Activated naive CD8-positive, alpha-beta T cell treated with anti-CD3 and anti-CD28 coated beads, Interleukin-2, amount 50 U/mL, for 24 hours (primary cell): ENCODE measurements around the gene NFKBIZ.

Source experiments
- ATAC-seq: fragments of 150-1000 bp; cut with Tn5 transposase; one replicate; pipeline ENCODE4 v1.10.0; 2021
- DNase-seq: peaks from one replicate; pipeline ENCODE4 v3.0.0; 2021
- H3K27ac Mint-ChIP-seq: one replicate; pipeline ENCODE4 v1.8.0; 2021; ENCODE audit warnings: mild to moderate bottlenecking, mixed read lengths
- H3K27me3 Mint-ChIP-seq: one replicate; pipeline ENCODE4 v1.8.0; 2021; ENCODE audit warnings: mixed read lengths
- H3K36me3 Mint-ChIP-seq: one replicate; pipeline ENCODE4 v1.8.0; 2021; ENCODE audit warnings: low read depth, mixed read lengths
- H3K4me1 Mint-ChIP-seq: one replicate; pipeline ENCODE4 v1.8.0; 2021; ENCODE audit warnings: mixed read lengths
- H3K4me3 Mint-ChIP-seq: one replicate; pipeline ENCODE4 v1.8.0; 2021; ENCODE audit warnings: mild to moderate bottlenecking, moderate library complexity, mixed read lengths
- H3K9me3 Mint-ChIP-seq: one replicate; pipeline ENCODE4 v1.8.0; 2021; ENCODE audit warnings: mixed read lengths

Gene NFKBIZ

DNA sequence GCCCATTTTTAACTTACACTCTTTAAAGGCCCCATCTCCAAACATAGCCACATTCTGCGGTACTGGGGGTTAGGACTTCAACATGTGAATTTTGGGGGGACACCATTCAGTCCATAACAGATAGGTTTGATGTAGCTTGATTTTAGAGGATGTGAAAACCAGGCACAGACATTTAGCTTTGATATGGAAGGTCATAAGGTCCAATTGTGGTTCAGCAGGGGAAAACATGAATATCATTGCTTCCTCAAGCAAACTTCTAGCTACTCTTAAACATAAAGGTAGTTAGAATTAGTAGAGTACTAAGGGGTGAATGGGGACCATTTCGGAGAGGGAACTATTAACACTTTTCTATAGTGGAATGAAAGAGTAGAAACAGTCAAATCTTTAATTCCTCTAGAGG is 13.6 kb upstream of the NFKBIZ start:
- peaks cover 63% of the 10 kb centered on the region for H3K36me3 Mint-ChIP-seq
- ATAC-seq (no peak), DNase-seq (no peak)
- no peak overlapping the region for H3K4me3 Mint-ChIP-seq
- peaks cover 76% of the 10 kb centered on the region for H3K4me1 Mint-ChIP-seq
- no peaks in the 10 kb centered on the region for H3K9me3 Mint-ChIP-seq
- H3K27ac Mint-ChIP-seq, result peak overlapping the region; percentile 41
- no peaks in the 10 kb centered on the region for H3K27me3 Mint-ChIP-seq

DNA sequence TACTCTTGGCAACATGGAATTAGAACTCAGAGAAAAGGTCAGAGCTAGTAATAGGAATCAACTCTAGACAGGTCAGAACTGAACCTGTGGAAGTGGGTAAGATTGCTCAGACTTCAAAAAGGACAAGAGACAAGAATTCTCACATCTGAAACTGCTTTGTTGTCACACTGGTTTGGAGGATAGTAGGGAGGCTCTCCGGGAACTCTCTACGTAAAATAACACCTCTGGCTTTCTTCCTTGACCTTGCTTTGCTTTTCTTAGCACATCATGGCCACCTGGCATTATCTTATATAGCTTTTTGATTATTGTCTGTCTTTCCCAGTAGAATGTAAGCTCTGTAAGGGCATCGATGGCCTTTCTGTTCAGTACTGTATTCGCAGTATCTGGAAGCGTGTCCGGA is 13.2 kb upstream of the NFKBIZ start:
- H3K4me1 Mint-ChIP-seq, result peaks cover 71% of the 10 kb centered on the region
- no peaks in the 10 kb centered on the region for H3K9me3 Mint-ChIP-seq
- H3K27ac Mint-ChIP-seq, result no peak overlapping the region
- no peaks in the 10 kb centered on the region for H3K27me3 Mint-ChIP-seq
- H3K36me3 Mint-ChIP-seq, result peaks cover 64% of the 10 kb centered on the region
- no peak for ATAC-seq
- no peak overlapping the region for H3K4me3 Mint-ChIP-seq
- DNase-seq, result no peak

DNA sequence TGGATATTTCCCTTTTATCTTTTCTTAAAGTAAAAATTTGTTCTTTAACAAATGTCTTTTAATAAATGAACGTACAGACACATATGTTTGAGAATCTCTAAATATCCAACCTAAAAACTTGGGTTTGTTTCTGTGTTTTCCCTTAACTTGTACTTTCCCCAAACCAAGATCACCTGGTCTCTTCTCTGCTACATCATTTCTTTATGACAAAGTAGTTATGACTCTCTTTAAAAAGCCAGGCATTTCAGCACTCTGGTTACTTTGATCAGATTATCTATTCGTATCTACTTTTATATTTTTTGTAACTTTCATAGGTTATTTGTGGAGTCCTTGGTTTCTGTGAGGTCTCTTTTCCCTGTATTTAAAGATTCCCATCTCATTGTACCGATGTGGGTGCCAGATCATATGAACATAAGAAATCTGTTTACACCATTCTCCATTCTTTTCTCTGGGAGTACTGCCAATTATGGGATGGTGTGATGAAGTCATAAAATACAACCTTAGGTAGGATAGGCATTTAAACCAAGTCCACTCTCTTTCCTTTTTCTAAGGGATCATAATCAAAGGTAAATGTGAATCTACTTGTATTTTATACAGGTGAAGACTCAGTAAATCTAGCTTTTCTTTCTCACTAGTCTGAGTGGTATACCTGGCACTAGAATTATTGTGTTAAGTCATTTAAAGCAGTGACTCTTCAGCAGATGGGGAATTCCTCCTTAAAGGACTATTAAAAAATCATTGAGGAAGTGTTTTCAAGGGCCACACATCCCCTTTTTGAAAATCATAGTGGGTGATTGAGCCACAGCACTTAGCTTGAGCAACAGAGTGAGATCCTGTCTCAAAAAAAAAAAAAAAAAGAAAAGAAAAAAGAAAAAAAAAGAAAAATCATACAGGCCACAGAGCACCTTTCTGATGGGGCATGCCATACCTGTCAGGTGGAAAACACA is 12.4 kb upstream of the NFKBIZ start:
- no peaks in the 10 kb centered on the region for H3K27me3 Mint-ChIP-seq
- no peak overlapping the region for H3K4me3 Mint-ChIP-seq
- ATAC-seq (no peak), DNase-seq (no peak)
- peak overlapping the region; percentile 0 for H3K27ac Mint-ChIP-seq
- H3K4me1 Mint-ChIP-seq, result peaks cover 63% of the 10 kb centered on the region
- H3K9me3 Mint-ChIP-seq, result peaks cover 2% of the 10 kb centered on the region
- peaks cover 63% of the 10 kb centered on the region for H3K36me3 Mint-ChIP-seq

DNA sequence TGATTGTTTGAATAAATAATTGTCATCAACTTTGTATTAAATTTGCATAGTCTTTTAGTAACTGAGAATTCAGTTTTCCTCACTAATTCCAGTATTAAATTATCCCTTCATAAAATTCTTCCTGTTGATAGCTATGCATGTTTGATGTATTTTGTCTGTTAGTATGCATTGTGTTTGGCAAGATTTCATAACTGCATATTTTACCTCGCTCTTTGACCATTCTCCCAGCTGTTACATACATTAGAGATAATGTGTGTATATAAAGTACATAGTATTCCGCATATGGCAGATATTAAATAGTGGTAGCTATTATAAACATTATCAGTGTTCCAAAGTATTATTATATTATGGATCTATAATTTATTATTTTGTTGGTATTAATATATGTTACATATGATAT is 10.6 kb upstream of the NFKBIZ start:
- Mint-ChIP-seq H3K27me3 (no peaks in the 10 kb centered on the region), H3K27ac (no peak overlapping the region), H3K4me1 (peaks cover 50% of the 10 kb centered on the region), H3K4me3 (no peak overlapping the region), H3K36me3 (peaks cover 58% of the 10 kb centered on the region), H3K9me3 (peaks cover 8% of the 10 kb centered on the region)
- ATAC-seq, result no peak
- no peak for DNase-seq

DNA sequence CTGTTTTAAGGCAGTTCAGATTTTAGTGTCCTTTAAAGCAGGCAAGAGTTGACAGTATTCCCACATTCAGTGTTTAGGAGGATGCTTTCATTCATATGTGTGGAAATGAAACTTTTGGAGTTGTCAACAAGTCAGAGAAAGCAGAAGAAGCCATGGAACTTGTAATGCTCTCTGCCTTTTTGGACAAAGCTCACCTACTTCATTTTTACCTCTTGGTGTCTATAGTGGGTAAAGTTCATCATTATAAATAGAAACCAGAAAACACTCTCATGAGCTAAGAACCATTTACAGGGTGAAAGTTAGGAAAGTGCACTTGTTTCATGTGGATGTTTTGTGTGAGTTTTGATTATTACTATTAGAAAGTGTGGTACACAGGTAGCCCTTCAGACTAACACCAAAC is 9.2 kb upstream of the NFKBIZ start:
- H3K27ac Mint-ChIP-seq, result no peak overlapping the region
- H3K4me1 Mint-ChIP-seq, result peaks cover 36% of the 10 kb centered on the region
- peaks cover 8% of the 10 kb centered on the region for H3K9me3 Mint-ChIP-seq
- no peaks in the 10 kb centered on the region for H3K27me3 Mint-ChIP-seq
- ATAC-seq (no peak), DNase-seq (no peak)
- no peak overlapping the region for H3K4me3 Mint-ChIP-seq
- H3K36me3 Mint-ChIP-seq, result peaks cover 54% of the 10 kb centered on the region

DNA sequence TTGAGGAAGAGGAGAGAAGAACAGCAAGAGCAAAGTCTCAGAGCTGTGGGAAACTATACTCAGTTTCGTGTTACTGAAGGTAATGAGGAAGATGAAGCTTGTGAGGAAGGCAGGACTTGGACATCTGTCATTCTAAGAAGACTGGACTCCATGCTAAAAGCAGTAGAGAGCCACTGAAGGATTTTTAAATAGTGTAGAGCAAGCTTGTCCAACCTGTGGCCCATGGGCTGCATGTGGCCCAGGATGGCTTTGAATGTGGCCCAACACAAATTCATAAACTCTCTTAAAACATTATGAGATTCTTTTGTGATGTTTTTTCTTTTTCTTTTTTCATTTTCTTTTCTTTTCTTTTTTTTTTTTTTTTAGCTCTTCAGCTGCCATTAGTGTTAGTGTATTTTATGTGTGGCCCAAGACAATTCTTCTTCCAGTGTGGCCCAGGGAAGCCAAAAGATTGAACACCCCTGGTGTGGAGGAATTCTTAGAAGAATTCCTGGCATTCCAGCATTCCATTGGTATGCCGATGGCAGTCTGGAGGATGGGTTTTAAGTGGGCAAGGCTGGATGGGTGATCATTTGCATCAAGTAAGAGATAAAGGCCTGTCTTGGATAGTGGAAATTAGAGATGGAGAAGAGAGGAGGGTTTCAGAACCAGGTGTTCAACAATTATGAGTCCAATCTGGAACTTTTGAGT is 6.9 kb upstream of the NFKBIZ start:
- Mint-ChIP-seq H3K4me1 (peaks cover 15% of the 10 kb centered on the region), H3K27me3 (no peaks in the 10 kb centered on the region), H3K27ac (no peak overlapping the region), H3K4me3 (no peak overlapping the region), H3K9me3 (peaks cover 8% of the 10 kb centered on the region), H3K36me3 (peaks cover 45% of the 10 kb centered on the region)
- DNase-seq (no peak), ATAC-seq (no peak)

DNA sequence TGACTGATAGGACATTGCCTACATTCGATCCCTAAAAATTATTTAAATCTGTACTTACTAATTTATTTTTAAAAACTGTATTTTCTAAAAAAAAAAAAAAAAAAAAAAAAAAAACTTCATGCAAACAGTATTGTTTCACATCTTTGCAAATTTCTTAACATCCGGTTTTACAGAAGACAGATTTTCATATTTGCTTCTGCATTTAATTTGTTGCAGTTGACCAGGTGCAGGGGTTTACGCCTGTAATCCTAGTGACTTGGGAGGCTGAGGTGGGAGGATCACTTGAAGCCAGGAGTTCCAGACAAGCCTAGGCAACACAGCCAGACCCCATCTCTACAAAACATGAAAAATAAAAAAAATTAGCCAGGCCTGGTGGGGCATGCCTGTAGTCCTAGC is 6.4 kb upstream of the NFKBIZ start:
- Mint-ChIP-seq H3K27me3 (no peaks in the 10 kb centered on the region), H3K4me1 (peaks cover 15% of the 10 kb centered on the region), H3K36me3 (peaks cover 43% of the 10 kb centered on the region), H3K4me3 (no peak overlapping the region), H3K27ac (no peak overlapping the region), H3K9me3 (peaks cover 8% of the 10 kb centered on the region)
- no peak for DNase-seq
- ATAC-seq, result no peak

DNA sequence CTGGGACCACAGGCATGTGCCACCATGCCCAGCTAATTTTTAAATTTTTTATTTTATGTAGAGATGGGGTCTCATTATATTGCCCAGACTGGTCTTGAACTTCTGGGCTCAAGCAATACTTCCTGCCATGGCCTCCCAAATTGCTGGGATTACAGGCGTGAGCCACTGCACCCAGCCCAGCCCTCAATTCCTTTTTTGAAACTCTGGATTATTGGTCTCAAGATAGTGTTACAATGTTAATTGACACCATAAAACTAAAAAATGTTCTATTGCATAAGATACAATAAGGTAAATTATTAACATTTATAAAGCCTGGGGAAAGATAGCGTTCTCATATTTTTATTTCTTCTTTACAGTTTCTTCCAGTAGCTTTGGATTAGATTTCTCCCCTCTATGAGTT is 3.9 kb upstream of the NFKBIZ start:
- ATAC-seq (no peak), DNase-seq (no peak)
- no peak overlapping the region for H3K27ac Mint-ChIP-seq
- peaks cover 18% of the 10 kb centered on the region for H3K4me1 Mint-ChIP-seq
- H3K9me3 Mint-ChIP-seq, result peaks cover 8% of the 10 kb centered on the region
- H3K27me3 Mint-ChIP-seq, result no peaks in the 10 kb centered on the region
- H3K4me3 Mint-ChIP-seq, result no peak overlapping the region
- H3K36me3 Mint-ChIP-seq, result peaks cover 40% of the 10 kb centered on the region

DNA sequence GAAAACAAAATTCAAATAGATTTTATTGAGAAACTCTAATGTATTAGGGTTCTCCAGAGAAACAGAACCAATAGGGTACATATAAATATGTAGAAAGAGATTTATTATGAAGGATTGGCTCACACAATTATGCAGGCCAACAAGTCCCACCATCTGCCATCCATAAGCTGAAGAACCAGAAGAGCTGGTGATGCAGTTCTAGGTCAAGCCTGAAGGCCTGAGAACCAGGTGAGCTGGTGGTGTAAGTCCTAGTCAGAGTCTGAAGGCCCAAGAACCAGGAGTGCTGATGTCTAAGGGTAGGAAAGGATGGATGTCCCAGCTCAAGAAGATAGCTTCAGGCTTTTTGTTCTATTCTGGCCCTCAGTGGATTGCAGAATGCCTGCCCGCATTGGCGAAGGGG is 2.6 kb upstream of the NFKBIZ start:
- H3K9me3 Mint-ChIP-seq, result peaks cover 8% of the 10 kb centered on the region
- no peaks in the 10 kb centered on the region for H3K27me3 Mint-ChIP-seq
- H3K36me3 Mint-ChIP-seq, result peaks cover 47% of the 10 kb centered on the region
- no peak for DNase-seq
- H3K4me1 Mint-ChIP-seq, result peaks cover 30% of the 10 kb centered on the region
- H3K27ac Mint-ChIP-seq, result no peak overlapping the region
- no peak for ATAC-seq
- H3K4me3 Mint-ChIP-seq, result no peak overlapping the region

DNA sequence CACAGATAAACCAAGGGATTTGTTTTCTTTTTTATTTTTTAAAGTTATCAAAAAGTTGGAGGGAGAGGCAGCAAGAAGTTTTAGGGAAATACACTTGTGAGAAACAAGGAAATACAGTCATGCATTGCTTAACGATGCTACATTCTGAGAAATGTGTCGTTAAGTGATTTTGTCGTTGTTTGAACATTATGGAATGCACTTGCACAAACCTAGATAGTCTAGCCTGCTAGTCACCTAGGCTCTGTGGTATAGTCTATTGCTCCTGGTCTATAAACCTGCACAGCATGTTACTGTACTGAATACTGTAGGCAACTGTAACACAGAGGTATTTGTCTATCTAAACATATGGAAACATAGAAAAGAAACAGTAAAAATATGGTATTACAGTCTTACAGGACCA is 2.0 kb upstream of the NFKBIZ start:
- Mint-ChIP-seq H3K4me3 (no peak overlapping the region), H3K27ac (no peak overlapping the region), H3K4me1 (peaks cover 36% of the 10 kb centered on the region), H3K27me3 (no peaks in the 10 kb centered on the region), H3K9me3 (peaks cover 3% of the 10 kb centered on the region), H3K36me3 (peaks cover 49% of the 10 kb centered on the region)
- ATAC-seq (no peak), DNase-seq (no peak)

DNA sequence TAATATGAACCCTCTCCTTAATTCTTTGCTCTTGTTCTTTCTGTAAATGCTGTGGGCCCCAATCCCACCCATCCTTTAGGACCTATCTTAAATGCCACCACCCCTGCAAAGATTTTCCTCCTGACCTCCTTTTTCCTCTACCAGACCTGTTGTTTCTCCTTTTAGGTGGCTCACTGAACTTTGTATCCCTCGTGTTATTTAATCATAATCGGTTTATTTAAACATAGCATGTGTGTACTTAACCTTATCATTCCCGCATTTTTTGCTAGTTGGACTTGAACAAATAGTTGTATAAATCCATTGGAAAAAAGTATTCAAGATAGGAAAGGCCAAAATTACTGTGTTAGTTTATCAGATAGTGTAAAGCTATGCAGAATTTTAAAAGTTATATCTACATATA is 988 bp upstream of the NFKBIZ start:
- DNase-seq (no peak), ATAC-seq (no peak)
- Mint-ChIP-seq H3K4me3 (peak overlapping the region; percentile 99), H3K4me1 (peaks cover 43% of the 10 kb centered on the region), H3K36me3 (peaks cover 51% of the 10 kb centered on the region), H3K27ac (peak overlapping the region; percentile 67), H3K9me3 (no peaks in the 10 kb centered on the region), H3K27me3 (no peaks in the 10 kb centered on the region)

DNA sequence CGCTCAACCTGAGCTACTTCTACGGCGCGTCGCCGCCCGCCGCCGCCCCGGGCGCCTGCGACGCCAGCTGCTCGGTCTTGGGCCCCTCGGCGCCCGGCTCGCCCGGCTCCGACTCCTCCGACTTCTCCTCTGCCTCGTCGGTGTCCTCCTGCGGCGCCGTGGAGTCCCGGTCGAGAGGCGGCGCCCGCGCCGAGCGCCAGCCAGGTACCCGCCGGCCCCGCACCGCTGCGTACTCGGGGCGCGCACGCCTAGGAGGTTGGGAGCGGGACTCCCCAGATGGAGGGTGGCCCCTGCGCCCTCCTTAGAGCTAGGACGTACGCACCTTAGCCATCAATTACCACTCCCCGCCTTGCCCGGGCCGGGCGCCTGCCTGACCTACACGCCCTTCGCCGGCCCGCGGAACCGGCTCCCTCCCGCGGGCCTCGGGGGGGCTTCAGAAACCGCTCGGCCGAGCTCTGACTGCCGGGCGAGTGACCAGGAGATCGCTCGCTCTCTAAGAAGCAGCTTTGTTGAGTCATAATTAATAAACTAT is 466 bp downstream of the NFKBIZ start:
- Mint-ChIP-seq H3K4me3 (peak overlapping the region; percentile 99), H3K27me3 (no peaks in the 10 kb centered on the region), H3K27ac (peak overlapping the region; percentile 98), H3K9me3 (no peaks in the 10 kb centered on the region), H3K4me1 (peaks cover 58% of the 10 kb centered on the region), H3K36me3 (peaks cover 58% of the 10 kb centered on the region)
- DNase-seq (peak; percentile 60), ATAC-seq (peak; percentile 30)

DNA sequence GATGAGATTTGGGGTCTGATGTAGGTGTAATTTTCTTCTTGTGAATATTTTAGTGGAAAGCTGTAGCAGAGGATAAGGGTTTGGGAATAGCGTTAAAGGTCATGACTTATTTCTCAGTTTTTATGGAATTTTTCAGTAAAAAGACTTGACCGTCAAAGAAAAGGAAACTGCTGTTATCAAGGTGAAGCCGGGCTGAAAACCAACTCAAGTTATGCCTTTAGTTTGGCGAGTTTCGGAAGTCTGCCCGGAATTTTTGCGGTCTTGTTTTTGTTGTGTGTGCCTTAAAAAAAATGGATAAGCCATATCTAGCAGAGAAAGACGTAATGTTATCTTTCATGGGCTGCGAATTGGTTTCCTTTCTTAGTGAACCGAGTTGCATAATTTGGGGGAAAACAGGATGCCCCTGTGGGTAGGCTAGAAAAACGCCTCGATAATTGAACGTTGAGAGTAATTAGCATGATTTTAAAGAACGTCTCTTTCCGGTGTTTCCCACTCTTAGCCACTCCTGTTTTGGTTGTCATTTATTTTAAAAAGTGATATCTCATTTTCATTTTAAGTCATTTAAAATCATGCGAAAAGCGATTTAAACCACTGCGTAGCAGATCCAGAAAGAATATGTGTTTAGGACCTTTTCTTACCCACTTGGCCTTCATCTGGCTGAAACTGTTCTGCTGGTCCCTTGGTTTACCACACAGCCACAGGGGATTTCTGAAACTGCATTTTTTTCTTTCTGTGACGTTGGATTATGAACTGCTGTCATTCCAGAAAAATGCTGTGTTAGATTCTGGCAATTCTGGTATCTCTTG is 1.1 kb downstream of the NFKBIZ start:
- Mint-ChIP-seq H3K4me3 (peak overlapping the region; percentile 99), H3K27me3 (no peaks in the 10 kb centered on the region), H3K27ac (peak overlapping the region; percentile 98), H3K9me3 (no peaks in the 10 kb centered on the region), H3K36me3 (peaks cover 63% of the 10 kb centered on the region), H3K4me1 (peaks cover 65% of the 10 kb centered on the region)
- peak; percentile 46 for DNase-seq
- peak; percentile 53 for ATAC-seq

DNA sequence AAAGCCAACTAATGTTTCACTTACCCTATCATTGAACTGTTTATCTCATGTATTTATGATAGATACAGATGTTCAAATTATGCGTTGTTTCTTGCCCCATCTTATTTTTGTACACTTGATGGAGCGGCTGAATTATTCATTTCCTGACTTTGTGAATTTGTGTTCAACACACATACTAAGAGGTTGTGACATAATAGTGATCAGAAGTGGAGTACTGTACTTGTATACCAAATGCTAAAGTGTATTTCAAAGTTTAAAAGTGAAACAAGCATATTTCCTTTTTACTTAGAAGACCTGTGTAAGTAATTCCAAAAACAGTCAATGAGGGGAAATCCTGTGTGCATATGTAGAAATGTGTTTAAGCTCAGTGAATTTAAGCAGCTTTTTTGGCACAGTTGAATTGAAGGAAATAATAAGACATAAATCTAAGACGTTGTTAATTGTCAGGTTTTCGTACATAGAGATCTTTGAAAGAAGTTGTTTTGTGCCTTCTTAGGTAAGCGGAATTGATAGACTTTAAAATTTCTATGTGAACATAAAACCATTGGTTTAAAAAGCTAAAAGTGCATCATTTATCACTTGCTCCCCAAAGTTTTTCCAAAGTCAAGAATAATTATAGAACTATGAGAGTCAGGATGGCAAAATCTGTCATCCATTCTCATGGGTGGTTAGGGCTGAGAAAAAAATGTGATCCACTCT is 1.9 kb downstream of the NFKBIZ start:
- H3K27ac Mint-ChIP-seq, result peak overlapping the region; percentile 98
- peaks cover 68% of the 10 kb centered on the region for H3K4me1 Mint-ChIP-seq
- H3K4me3 Mint-ChIP-seq, result peak overlapping the region; percentile 99
- H3K36me3 Mint-ChIP-seq, result peaks cover 63% of the 10 kb centered on the region
- H3K27me3 Mint-ChIP-seq, result no peaks in the 10 kb centered on the region
- no peaks in the 10 kb centered on the region for H3K9me3 Mint-ChIP-seq
- DNase-seq (no peak), ATAC-seq (peak; percentile 6)
